Measurements from ENCODE around the gene UBAP1.
"Not testable (repeated sequence)": the region's sequence is repeated elsewhere in the genome, so short reads cannot be mapped to it uniquely, and the experiment has no call there.

The UBAP1 gene

GRCh38 chr9:34226144-34226760 lies 47.4 kb downstream of the UBAP1 start:
- not testable (repeated sequence) for DNase-seq

- DNase-seq = no peak
These were observed 48.6 kb downstream of the UBAP1 start for GRCh38 chr9:34227445-34227844.

GRCh38 chr9:34230556-34230955 lies 51.7 kb downstream of the UBAP1 start:
- no peak for DNase-seq

- DNase-seq = no peak
These were observed 53.4 kb downstream of the UBAP1 start for GRCh38 chr9:34232201-34232600.

GRCh38 chr9:34233672-34234071 lies 54.8 kb downstream of the UBAP1 start:
- DNase-seq = no peak

- no peak for DNase-seq
These were observed 59.0 kb downstream of the UBAP1 start for GRCh38 chr9:34237836-34238235.

- DNase-seq = no peak
These were observed 61.2 kb downstream of the UBAP1 start for GRCh38 chr9:34240006-34240405.

GRCh38 chr9:34242830-34243229 lies 64.0 kb downstream of the UBAP1 start:
- no peak for DNase-seq

- DNase-seq = not testable (repeated sequence)
These were observed 66.4 kb downstream of the UBAP1 start for GRCh38 chr9:34245212-34245611.

GRCh38 chr9:34246453-34246852 lies 67.6 kb downstream of the UBAP1 start:
- DNase-seq = no peak

GRCh38 chr9:34247782-34248181 lies 68.9 kb downstream of the UBAP1 start:
- not testable (repeated sequence) for DNase-seq

- DNase-seq = no peak
These were observed 70.4 kb downstream of the UBAP1 start for GRCh38 chr9:34249274-34249673.

GRCh38 chr9:34250721-34251120 lies 71.9 kb downstream of the UBAP1 start:
- no peak for DNase-seq

- DNase-seq = no peak
These were observed 73.2 kb downstream of the UBAP1 start for GRCh38 chr9:34252016-34252415.

GRCh38 chr9:34252670-34253459 lies 74.0 kb downstream of the UBAP1 start:
- peak; percentile 2 for DNase-seq

GRCh38 chr9:34253460-34253837 lies 74.6 kb downstream of the UBAP1 start:
- peak; percentile 7 for DNase-seq

- DNase-seq = peak; percentile 74
These were observed 75.5 kb downstream of the UBAP1 start for GRCh38 chr9:34254141-34254913.

GRCh38 chr9:34254966-34255825 lies 76.4 kb downstream of the UBAP1 start:
- peak; percentile 36 for DNase-seq

GRCh38 chr9:34256104-34256503 lies 77.3 kb downstream of the UBAP1 start:
- DNase-seq = no peak

GRCh38 chr9:34256987-34257585 lies 78.2 kb downstream of the UBAP1 start:
- DNase-seq = no peak

- no peak for DNase-seq
These were observed 80.5 kb downstream of the UBAP1 start for GRCh38 chr9:34259315-34259714.

GRCh38 chr9:34262971-34263370 lies 84.1 kb downstream of the UBAP1 start:
- no peak for DNase-seq

Data from amniotic stem cell (primary cell).